Hepatocyte (in vitro differentiated cells): ENCODE data around the gene SMIM21. TPM values are rescaled to one million over a fixed set of nuclear protein-coding genes. Genes with fewer than 3 reads are reported as not detected.

Experiments
- DNase-seq: peaks from one replicate; pipeline ENCODE4 v3.0.0-alpha.2; 2016; ENCODE audit warnings: low spot score
- H2AFZ ChIP-seq: fragments of 200-600 bp; sonication (generic); 2 replicates; pipeline ENCODE4 v1.6.0; 2016; ENCODE audit warnings: antibody characterized with exemption, mild to moderate bottlenecking
- H3K27ac ChIP-seq: fragments of 200-600 bp; sonication (generic); 2 replicates; pipeline ENCODE4 v1.5.1; 2016; ENCODE audit warnings: mild to moderate bottlenecking
- H3K27me3 ChIP-seq: fragments of 200-600 bp; sonication (generic); 2 replicates; pipeline ENCODE4 v1.6.1; 2016
- H3K36me3 ChIP-seq: fragments of 200-600 bp; sonication (generic); replicated peaks from 2 replicates; pipeline ENCODE4 v1.5.1; 2016; ENCODE audit warnings: low read depth; ENCODE audit not compliant: insufficient read depth
- H3K4me1 ChIP-seq: fragments of 200-600 bp; sonication (generic); 2 replicates; pipeline ENCODE4 v1.5.1; 2016; ENCODE audit warnings: mild to moderate bottlenecking, moderate library complexity; ENCODE audit not compliant: insufficient read depth
- H3K4me2 ChIP-seq: fragments of 200-600 bp; sonication (generic); 2 replicates; pipeline ENCODE4 v1.6.0; 2016
- H3K4me3 ChIP-seq: fragments of 200-600 bp; sonication (generic); 2 replicates; pipeline ENCODE4 v1.5.1; 2016; ENCODE audit warnings: mild to moderate bottlenecking
- H3K79me2 ChIP-seq: fragments of 200-600 bp; sonication (generic); 2 replicates; pipeline ENCODE4 v1.6.0; 2017; ENCODE audit warnings: mild to moderate bottlenecking
- H3K9me2 ChIP-seq: fragments of 200-600 bp; sonication (generic); replicated peaks from 2 replicates; pipeline ENCODE4 v1.6.0; 2017; ENCODE audit warnings: mild to moderate bottlenecking; ENCODE audit not compliant: insufficient read depth
- H3K9me3 ChIP-seq: fragments of 200-600 bp; sonication (generic); 2 replicates; pipeline ENCODE4 v1.5.1; 2016; ENCODE audit warnings: low read depth, mild to moderate bottlenecking
- H4K20me1 ChIP-seq: fragments of 200-600 bp; sonication (generic); 2 replicates; pipeline ENCODE4 v1.6.0; 2016; ENCODE audit warnings: mild to moderate bottlenecking; ENCODE audit not compliant: insufficient read depth, poor library complexity, severe bottlenecking
- CTCF ChIP-seq: fragments of 200-600 bp; sonication (generic); IDR thresholded peaks from 2 replicates; pipeline ENCODE4 v1.5.1; 2016; ENCODE audit warnings: antibody characterized with exemption, mild to moderate bottlenecking; ENCODE audit not compliant: poor library complexity
- EZH2 ChIP-seq: fragments of 200-600 bp; sonication (generic); IDR thresholded peaks from 2 replicates; pipeline ENCODE4 v1.6.1; 2016; ENCODE audit warnings: antibody characterized with exemption, mild to moderate bottlenecking, borderline replicate concordance
- EZH2phosphoT487 ChIP-seq: fragments of 200-600 bp; sonication (generic); IDR thresholded peaks from one replicate; pipeline ENCODE4 v1.6.1; 2018; ENCODE audit warnings: antibody characterized with exemption, mild to moderate bottlenecking, low read depth, moderate library complexity; ENCODE audit not compliant: unreplicated experiment, severe bottlenecking
- WGBS: methylation state at CpG from one replicate; pipeline ENCODE4 v1.1.6; 2016; ENCODE audit warnings: low lambda C conversion rate; ENCODE audit errors: missing lambda C conversion rate; 5-methylcytosine and 5-hydroxymethylcytosine counted together
- polyA plus RNA-seq: library from polyadenylated mRNA; unstranded; fragments of >200 nt; fragmentation: Nextera tagmentation; extraction: Ambion mirVana; gene quantifications from 2 replicates; pipeline ENCODE4 v1.2.1, GENCODE V29; 2016
- total RNA-seq: library from RNA; depleted of rRNA; stranded (reverse); fragments of >200 nt; gene quantifications from 2 replicates; pipeline ENCODE4 v1.2.3, GENCODE V29; 2014

The SMIM21 gene
- total and polyA plus RNA-seq, 2 experiments from 2014 or later = not detected

GRCh38 chr18:75375341-75375740, 52.2 kb downstream of the SMIM21 start:
- Histone ChIP-seq H3K27ac (no peak overlapping the region), H3K36me3 (no peaks in the 10 kb centered on the region), H3K4me2 (no peak overlapping the region), H4K20me1 (no peaks in the 10 kb centered on the region), H3K9me2 (no peaks in the 10 kb centered on the region), H3K79me2 (no peaks in the 10 kb centered on the region), H3K9me3 (no peaks in the 10 kb centered on the region), H2AFZ (no peak overlapping the region), H3K4me1 (no peaks in the 10 kb centered on the region), H3K4me3 (no peak overlapping the region), H3K27me3 (no peaks in the 10 kb centered on the region)
- no peak for TF ChIP-seq EZH2
- TF ChIP-seq CTCF = no peak
- TF ChIP-seq EZH2phosphoT487 = no peak
- 98% methylated on average over 6 of the region's 6 CpGs for WGBS
- DNase-seq = no peak

- TF ChIP-seq EZH2 (no peak), CTCF (no peak), EZH2phosphoT487 (no peak)
- H3K4me2 ChIP-seq = no peak overlapping the region
- WGBS = 91% methylated on average over 6 of the region's 6 CpGs
- no peaks in the 10 kb centered on the region for H3K27me3 ChIP-seq
- no peak overlapping the region for H2AFZ ChIP-seq
- H4K20me1 ChIP-seq = no peaks in the 10 kb centered on the region
- H3K4me3 ChIP-seq = no peak overlapping the region
- H3K79me2 ChIP-seq = no peaks in the 10 kb centered on the region
- no peaks in the 10 kb centered on the region for H3K9me3 ChIP-seq
- no peak overlapping the region for H3K27ac ChIP-seq
- H3K9me2 ChIP-seq = no peaks in the 10 kb centered on the region
- no peak for DNase-seq
- no peaks in the 10 kb centered on the region for H3K4me1 ChIP-seq
- H3K36me3 ChIP-seq = no peaks in the 10 kb centered on the region
These were observed 53.0 kb downstream of the SMIM21 start for GRCh38 chr18:75374466-75374865.

GRCh38 chr18:75369026-75369721, 58.3 kb downstream of the SMIM21 start:
- no peak overlapping the region for H3K27ac ChIP-seq
- DNase-seq = no peak

More at GRCh38 chr18:75369026-75369721, 58.3 kb downstream of the SMIM21 start:
- Histone ChIP-seq H3K27me3 (no peaks in the 10 kb centered on the region), H4K20me1 (no peaks in the 10 kb centered on the region), H3K4me2 (no peak overlapping the region), H2AFZ (no peak overlapping the region), H3K4me1 (no peaks in the 10 kb centered on the region), H3K4me3 (no peak overlapping the region), H3K9me2 (no peaks in the 10 kb centered on the region), H3K79me2 (no peaks in the 10 kb centered on the region), H3K9me3 (no peaks in the 10 kb centered on the region), H3K36me3 (no peaks in the 10 kb centered on the region)
- no peak for TF ChIP-seq EZH2phosphoT487
- TF ChIP-seq CTCF = no peak
- TF ChIP-seq EZH2 = no peak
- 96% methylated on average over 17 of the region's 17 CpGs for WGBS
